Measurements from ENCODE around the gene CX3CL1. TPM values are rescaled to one million over a fixed set of nuclear protein-coding genes. Genes with fewer than 3 reads are reported as not detected.
"Not testable (repeated sequence)": the region's sequence is repeated elsewhere in the genome, so short reads cannot be mapped to it uniquely, and the experiment has no call there.

CX3CL1 gene
- total and polyA plus RNA-seq, 9 donors: 2.2 to 12.2 (median 6.9) TPM

- H3K36me3 ChIP-seq: no peaks in the 10 kb centered on the region
- 20 to 27% (median 24%) methylated on average over 9 of the region's 9 CpGs for WGBS, 3 donors
- no peak overlapping the region for H3K27ac ChIP-seq
- peak overlapping the region; percentile 38 for H3K4me3 ChIP-seq
- no peaks in the 10 kb centered on the region for H3K27me3 ChIP-seq
- TF ChIP-seq CTCF (IDR thresholded peaks at IDR 0.05) (no peak), POLR2A (IDR thresholded peaks at IDR 0.05) (no peak)
- intact Hi-C loops (cut with DNase I): loop anchor here in 1 of 4 donors (5.0 kb wide), 1 partner anchor 57 kb away; no protein-coding TSS in a partner anchor
- DNase-seq: peak in 1 of 5 donors; percentile 31
- H3K9me3 ChIP-seq: no peaks in the 10 kb centered on the region
- peaks cover 2% of the 10 kb centered on the region for H3K4me1 ChIP-seq (ENCODE audit: insufficient read depth)
These were observed 1.8 kb downstream of the CX3CL1 start for GRCh38 chr16:57374067-57374534.

- not testable (repeated sequence) for H3K4me3 ChIP-seq; H3K4me1 ChIP-seq (ENCODE audit: insufficient read depth); H3K27me3 ChIP-seq; H3K9me3 ChIP-seq; H3K27ac ChIP-seq; H3K36me3 ChIP-seq; DNase-seq
- intact Hi-C loops (cut with DNase I): loop anchor here in 1 of 4 donors (5.0 kb wide), 1 partner anchor 58 kb away; no protein-coding TSS in a partner anchor
- WGBS, 3 donors: 75 to 82% (median 76%) methylated on average over 8 of the region's 8 CpGs
These were observed 2.7 kb downstream of the CX3CL1 start for GRCh38 chr16:57374925-57375465.

- intact Hi-C loops (cut with DNase I): no loop called here
- 88 to 98% (median 94%) methylated on average over 3 of the region's 3 CpGs for WGBS, 3 donors
These were observed 4.1 kb downstream of the CX3CL1 start for GRCh38 chr16:57376313-57376818.

GRCh38 chr16:57377080-57377841 is 5.0 kb downstream of the CX3CL1 start:
- no peak for TF ChIP-seq POLR2A (IDR thresholded peaks at IDR 0.05)
- no peak for TF ChIP-seq CTCF (IDR thresholded peaks at IDR 0.05)
- no peak for TF ChIP-seq EP300 (IDR thresholded peaks at IDR 0.05)
- no peaks in the 10 kb centered on the region for H3K27me3 ChIP-seq
- H3K4me1 ChIP-seq (ENCODE audit: insufficient read depth): peaks cover 2% of the 10 kb centered on the region
- H3K36me3 ChIP-seq: no peaks in the 10 kb centered on the region
- H3K27ac ChIP-seq: no peak overlapping the region
- no peaks in the 10 kb centered on the region for H3K9me3 ChIP-seq
- H3K4me3 ChIP-seq: no peak overlapping the region
- intact Hi-C loops (cut with DNase I): no loop called here
- DNase-seq: no peak
- 43 to 60% (median 53%) methylated on average over 5 of the region's 5 CpGs for WGBS, 3 donors

More at GRCh38 chr16:57376313-57376818, 4.1 kb downstream of the CX3CL1 start:
- no peak for DNase-seq
- no peaks in the 10 kb centered on the region for H3K9me3 ChIP-seq
- no peaks in the 10 kb centered on the region for H3K36me3 ChIP-seq
- TF ChIP-seq EP300 (IDR thresholded peaks at IDR 0.05) (no peak), CTCF (IDR thresholded peaks at IDR 0.05) (no peak), POLR2A (IDR thresholded peaks at IDR 0.05) (no peak)
- no peak overlapping the region for H3K27ac ChIP-seq
- H3K27me3 ChIP-seq: no peaks in the 10 kb centered on the region
- no peak overlapping the region for H3K4me3 ChIP-seq
- peaks cover 2% of the 10 kb centered on the region for H3K4me1 ChIP-seq (ENCODE audit: insufficient read depth)

- Histone ChIP-seq H3K27me3 (no peaks in the 10 kb centered on the region), H3K4me1 (ENCODE audit: insufficient read depth) (no peaks in the 10 kb centered on the region), H3K4me3 (no peak overlapping the region), H3K27ac (no peak overlapping the region), H3K36me3 (no peaks in the 10 kb centered on the region), H3K9me3 (no peaks in the 10 kb centered on the region)
- TF ChIP-seq POLR2A (IDR thresholded peaks at IDR 0.05): no peak
- no peak for TF ChIP-seq EP300 (IDR thresholded peaks at IDR 0.05)
- TF ChIP-seq CTCF (IDR thresholded peaks at IDR 0.05): no peak
- intact Hi-C loops (cut with DNase I): no loop called here
- DNase-seq: no peak
- WGBS, 3 donors: 80 to 86% (median 81%) methylated on average over 10 of the region's 10 CpGs
These were observed 7.3 kb downstream of the CX3CL1 start for GRCh38 chr16:57379579-57379978.

All from ovary (tissue), 9 donors.